T-helper 9 cell (primary cell): ENCODE data around the gene NPM3.

Experiments
- DNase-seq: peaks from one replicate; pipeline ENCODE4 v3.0.0-alpha.2; 2020

The NPM3 gene

GRCh38 chr10:101773923-101774588 lies 9.2 kb downstream of the NPM3 start:
- DNase-seq: no peak

GRCh38 chr10:101772895-101773761 lies 10.1 kb downstream of the NPM3 start:
- DNase-seq: no peak

- no peak for DNase-seq
Measured at GRCh38 chr10:101772017-101772894, 11.0 kb downstream of the NPM3 start.

- DNase-seq: no peak
Measured at GRCh38 chr10:101771380-101771779, 11.9 kb downstream of the NPM3 start.

GRCh38 chr10:101770331-101771215 lies 12.7 kb downstream of the NPM3 start:
- DNase-seq: no peak

- no peak for DNase-seq
Measured at GRCh38 chr10:101769541-101770180, 13.6 kb downstream of the NPM3 start.

- no peak for DNase-seq
Measured at GRCh38 chr10:101768791-101769170, 14.5 kb downstream of the NPM3 start.

GRCh38 chr10:101767966-101768790 lies 15.1 kb downstream of the NPM3 start:
- DNase-seq: no peak

- no peak for DNase-seq
Measured at GRCh38 chr10:101767600-101767945, 15.7 kb downstream of the NPM3 start.

GRCh38 chr10:101766753-101767599 lies 16.3 kb downstream of the NPM3 start:
- no peak for DNase-seq

- DNase-seq: no peak
Measured at GRCh38 chr10:101766306-101766705, 16.9 kb downstream of the NPM3 start.

GRCh38 chr10:101763141-101763846 lies 20.0 kb downstream of the NPM3 start:
- no peak for DNase-seq

- DNase-seq: no peak
Measured at GRCh38 chr10:101762736-101763135, 20.5 kb downstream of the NPM3 start.

- no peak for DNase-seq
Measured at GRCh38 chr10:101761226-101761625, 22.0 kb downstream of the NPM3 start.

GRCh38 chr10:101760510-101760909 lies 22.7 kb downstream of the NPM3 start:
- DNase-seq: no peak

- no peak for DNase-seq
Measured at GRCh38 chr10:101759309-101760247, 23.7 kb downstream of the NPM3 start.

GRCh38 chr10:101758858-101759257 lies 24.4 kb downstream of the NPM3 start:
- DNase-seq: no peak

GRCh38 chr10:101752241-101752640 lies 31.0 kb downstream of the NPM3 start:
- no peak for DNase-seq
